Fibroblast of lung (primary cell): ENCODE measurements around the gene SRPK2.

Experiments used
- EZH2 ChIP-seq: IDR thresholded peaks from 2 replicates; pipeline ENCODE4 v1.5.1; 2012; ENCODE audit warnings: low read length, control low read depth, mild to moderate bottlenecking; ENCODE audit errors: missing control alignments
- TF ChIP-seq, protein P1 (sequence below), 2 donors: IDR thresholded peaks in 1 of 2; conservative IDR thresholded peaks in 1 of 2; 1 replicate in 1 of 2; 2 replicates in 1 of 2; pipeline ENCODE4 v1.5.1; 2011 to 2012; ENCODE audit warnings: low read length in 2 of 2, control low read depth in 1 of 2, inconsistent platforms in 1 of 2, low read depth in 1 of 2, mild to moderate bottlenecking in 1 of 2

DNA sequence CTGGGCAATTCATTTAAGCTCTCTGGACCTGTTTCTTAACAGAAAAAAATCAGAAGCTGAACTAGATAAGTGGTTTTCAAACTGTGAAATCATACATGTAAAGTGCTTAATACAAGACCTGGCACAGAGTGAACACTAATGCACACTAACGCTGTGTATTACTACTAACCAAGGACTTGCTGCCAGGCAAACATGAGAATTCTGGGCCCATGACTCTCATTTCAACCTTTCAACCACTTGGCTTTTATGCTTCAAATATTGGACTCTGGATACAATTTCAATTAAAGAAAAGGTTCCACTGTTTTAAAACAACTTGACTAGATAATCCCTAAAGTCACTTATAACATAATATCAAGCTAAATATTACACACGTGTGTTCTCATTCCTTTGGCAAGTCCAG, 73.4 kb downstream of the SRPK2 start:
- TF ChIP-seq, protein P1, sequence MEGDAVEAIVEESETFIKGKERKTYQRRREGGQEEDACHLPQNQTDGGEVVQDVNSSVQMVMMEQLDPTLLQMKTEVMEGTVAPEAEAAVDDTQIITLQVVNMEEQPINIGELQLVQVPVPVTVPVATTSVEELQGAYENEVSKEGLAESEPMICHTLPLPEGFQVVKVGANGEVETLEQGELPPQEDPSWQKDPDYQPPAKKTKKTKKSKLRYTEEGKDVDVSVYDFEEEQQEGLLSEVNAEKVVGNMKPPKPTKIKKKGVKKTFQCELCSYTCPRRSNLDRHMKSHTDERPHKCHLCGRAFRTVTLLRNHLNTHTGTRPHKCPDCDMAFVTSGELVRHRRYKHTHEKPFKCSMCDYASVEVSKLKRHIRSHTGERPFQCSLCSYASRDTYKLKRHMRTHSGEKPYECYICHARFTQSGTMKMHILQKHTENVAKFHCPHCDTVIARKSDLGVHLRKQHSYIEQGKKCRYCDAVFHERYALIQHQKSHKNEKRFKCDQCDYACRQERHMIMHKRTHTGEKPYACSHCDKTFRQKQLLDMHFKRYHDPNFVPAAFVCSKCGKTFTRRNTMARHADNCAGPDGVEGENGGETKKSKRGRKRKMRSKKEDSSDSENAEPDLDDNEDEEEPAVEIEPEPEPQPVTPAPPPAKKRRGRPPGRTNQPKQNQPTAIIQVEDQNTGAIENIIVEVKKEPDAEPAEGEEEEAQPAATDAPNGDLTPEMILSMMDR (conservative IDR thresholded peaks at IDR 0.05 in 1 of 2, IDR thresholded peaks at IDR 0.05 in 1 of 2; ENCODE audit: low read depth in 1 of 2, low read length in 2 of 2), result no peak
- no peak for TF ChIP-seq EZH2
